Esophagus squamous epithelium (tissue), 5 donors: ENCODE results near the gene SATB2. TPM values are rescaled to one million over a fixed set of nuclear protein-coding genes. Genes with fewer than 3 reads are reported as not detected.

Source experiments
- DNase-seq: peaks from one replicate; lab custom pipeline; 2025; lab: John Stamatoyannopoulos, UW
- H3K27ac ChIP-seq, 4 donors: fragments of 200-600 bp; sonication (generic); one replicate each; pipeline ENCODE4 v1.5.1; 2016 to 2019; ENCODE audit warnings: mild to moderate bottlenecking in 1 of 4
- H3K27me3 ChIP-seq, 4 donors: fragments of 200-600 bp; sonication (generic); 1 replicate in 3 of 4; 2 replicates in 1 of 4; pipeline versions ENCODE4 v1.5.1 to v1.6.0; 2017 to 2021; ENCODE audit warnings: antibody characterized with exemption in 1 of 4
- H3K36me3 ChIP-seq, 3 donors: fragments of 200-600 bp; sonication (generic); one replicate each; pipeline ENCODE4 v1.5.1; 2016 to 2019
- H3K4me1 ChIP-seq, 3 donors: fragments of 200-600 bp; sonication (generic); one replicate each; pipeline ENCODE4 v1.5.1; 2017 to 2019
- H3K4me3 ChIP-seq, 4 donors: fragments of 200-600 bp; sonication (generic); 1 replicate in 3 of 4; 2 replicates in 1 of 4; pipeline ENCODE4 v1.5.1; 2016 to 2019; ENCODE audit warnings: mild to moderate bottlenecking in 2 of 4, moderate library complexity in 1 of 4
- H3K9me3 ChIP-seq, 3 donors: fragments of 200-600 bp; sonication (generic); one replicate each; pipeline ENCODE4 v1.5.1; 2016 to 2019
- CTCF ChIP-seq, 6 experiments: fragments of 450-650 bp in 4 of 6; fragments of 200-600 bp in 2 of 6; sonication (generic) in 2 of 6; IDR thresholded peaks; one replicate each; pipeline ENCODE4 v1.5.1; 2016 to 2019; ENCODE audit warnings: antibody characterized with exemption in 6 of 6, mild to moderate bottlenecking in 4 of 6, moderate library complexity in 4 of 6
- POLR2A ChIP-seq, 4 donors: fragments of 450-650 bp; IDR thresholded peaks; one replicate each; pipeline ENCODE4 v1.6.1; 2017; ENCODE audit warnings: antibody characterized with exemption in 4 of 4, mild to moderate bottlenecking in 4 of 4, moderate library complexity in 3 of 4
- WGBS, 2 donors: methylation state at CpG; one replicate each; pipeline ENCODE4 v1.1.5; 2018; 5-methylcytosine and 5-hydroxymethylcytosine counted together
- intact Hi-C: fragments of 100-400 bp; cut with DNase I; formaldehyde crosslinking; loops from one replicate; pipeline ENCODE4 v1.15.0; 2022
- total RNA-seq, 4 donors: library from RNA; depleted of rRNA; stranded (reverse); fragments of >200 nt; gene quantifications; one replicate each; pipeline ENCODE4 v1.1.0, GENCODE V29; 2016
- donor health status: DM: yes; HTN: yes; CAD: no.

The SATB2 gene
- total RNA-seq, 4 donors from 2014 or later: 0.87 to 1.1 (median 0.92) TPM

DNA sequence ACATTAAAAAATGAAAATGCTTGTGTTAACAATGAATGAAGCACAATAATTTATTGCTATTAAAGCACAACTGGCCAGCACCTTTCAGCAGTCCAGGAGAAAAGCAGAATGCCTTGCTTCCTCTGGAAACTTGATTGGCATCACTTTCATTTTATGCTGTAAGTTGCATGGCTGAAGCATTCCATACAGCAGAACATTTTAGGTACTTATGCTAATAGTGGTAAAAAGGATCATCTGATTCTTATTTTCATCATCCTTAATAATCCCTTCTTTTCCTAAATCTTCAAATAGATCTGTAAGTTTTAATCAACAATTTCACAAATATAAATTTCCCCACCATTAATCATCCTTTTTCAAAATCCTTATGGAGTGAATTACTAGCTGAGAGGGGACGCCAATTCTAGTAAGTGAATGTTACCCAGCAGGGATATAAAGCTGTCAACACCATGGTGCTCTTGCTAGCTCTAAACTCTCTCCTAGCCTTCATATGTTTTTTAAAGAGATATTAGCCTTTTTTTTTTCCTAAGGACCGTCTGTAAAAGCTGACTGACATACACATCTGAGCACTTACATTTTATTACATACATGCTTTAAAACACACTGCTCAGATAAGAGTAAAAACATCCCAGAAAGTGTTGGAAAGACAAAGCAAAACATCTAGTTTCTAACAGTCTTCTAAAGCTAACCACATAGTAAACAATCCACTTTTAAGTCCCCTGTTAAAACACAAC lies 5.3 kb downstream of the SATB2 start:
- Histone ChIP-seq H3K9me3 (no peaks in the 10 kb centered on the region), H3K36me3 (no peaks in the 10 kb centered on the region), H3K27ac (no peak overlapping the region), H3K4me3 (no peak overlapping the region), H3K27me3 (peaks cover 8 to 81% (median 20%) of the 10 kb centered on the region in 4 donors), H3K4me1 (peaks cover 12 to 22% (median 19%) of the 10 kb centered on the region in 3 donors)
- no peak for TF ChIP-seq POLR2A (IDR thresholded peaks at IDR 0.05)
- no peak for TF ChIP-seq CTCF (IDR thresholded peaks at IDR 0.05)
- intact Hi-C loops: no loop called here
- DNase-seq: no peak
- 63 to 72% methylated on average over 2 of the region's 2 CpGs for WGBS, 2 donors

GRCh38 chr2:199449956-199450355 lies 7.8 kb downstream of the SATB2 start:
- peaks cover 0 to 66% (median 3%) of the 10 kb centered on the region in 4 donors for H3K27me3 ChIP-seq

GRCh38 chr2:199449455-199449854 lies 8.3 kb downstream of the SATB2 start:
- Histone ChIP-seq H3K27ac (no peak overlapping the region), H3K9me3 (no peaks in the 10 kb centered on the region), H3K4me1 (no peaks in the 10 kb centered on the region), H3K4me3 (no peak overlapping the region), H3K36me3 (no peaks in the 10 kb centered on the region), H3K27me3 (peaks cover 0 to 61% (median 3%) of the 10 kb centered on the region in 4 donors)
- no peak for DNase-seq
- intact Hi-C loops: no loop called here
- WGBS, 2 donors: 65 to 72% methylated on average over 1 of the region's 1 CpG
- TF ChIP-seq CTCF (IDR thresholded peaks at IDR 0.05) (no peak), POLR2A (IDR thresholded peaks at IDR 0.05) (no peak)

More at GRCh38 chr2:199449956-199450355, 7.8 kb downstream of the SATB2 start:
- intact Hi-C loops: no loop called here
- Histone ChIP-seq H3K9me3 (no peaks in the 10 kb centered on the region), H3K4me3 (no peak overlapping the region), H3K36me3 (no peaks in the 10 kb centered on the region), H3K27ac (no peak overlapping the region), H3K4me1 (no peaks in the 10 kb centered on the region)
- no peak for DNase-seq
- WGBS, 2 donors: 78 to 90% methylated on average over 3 of the region's 3 CpGs
- no peak for TF ChIP-seq POLR2A (IDR thresholded peaks at IDR 0.05)
- TF ChIP-seq CTCF (IDR thresholded peaks at IDR 0.05): no peak

DNA sequence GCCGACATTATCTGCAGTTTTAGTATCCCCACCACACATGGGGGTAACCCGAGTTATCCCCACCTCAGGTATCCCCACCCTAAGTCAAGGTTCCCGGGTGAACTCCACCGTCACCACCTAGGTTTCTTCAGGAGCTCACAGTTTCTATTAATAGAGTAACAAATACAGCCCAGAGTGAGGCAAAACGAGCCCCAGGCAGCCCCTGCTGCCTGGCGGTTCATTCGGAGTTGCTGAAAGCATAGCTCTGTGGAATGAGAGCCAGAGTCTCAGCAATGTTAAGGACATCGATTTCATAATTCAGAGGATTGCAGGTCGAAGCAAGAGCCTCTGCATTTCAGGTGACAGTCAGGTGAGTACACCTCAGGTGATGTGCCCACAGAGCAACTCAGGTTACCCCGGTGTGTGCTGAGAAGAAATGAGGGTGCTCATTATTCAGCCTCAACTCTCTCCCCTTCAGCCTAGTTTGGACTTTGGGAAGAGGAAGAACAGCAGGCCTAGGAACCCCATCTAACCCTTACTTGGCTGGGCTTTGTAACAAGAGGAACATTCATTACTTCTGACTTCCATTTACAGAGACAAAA lies 10.7 kb downstream of the SATB2 start:
- Histone ChIP-seq H3K27ac (no peak overlapping the region), H3K27me3 (peaks cover 0 to 37% (median 0%) of the 10 kb centered on the region in 4 donors), H3K36me3 (no peaks in the 10 kb centered on the region), H3K4me3 (no peak overlapping the region), H3K4me1 (no peaks in the 10 kb centered on the region), H3K9me3 (no peaks in the 10 kb centered on the region)
- TF ChIP-seq POLR2A (IDR thresholded peaks at IDR 0.05): no peak
- no peak for DNase-seq
- intact Hi-C loops: no loop called here
- 71 to 73% methylated on average over 8 to 10 of the region's 10 CpGs for WGBS, 2 donors

GRCh38 chr2:199444749-199445148 lies 13.0 kb downstream of the SATB2 start:
- Histone ChIP-seq H3K4me1 (no peaks in the 10 kb centered on the region), H3K36me3 (no peaks in the 10 kb centered on the region), H3K4me3 (no peak overlapping the region), H3K27me3 (peaks cover 0 to 16% (median 0%) of the 10 kb centered on the region in 4 donors), H3K9me3 (no peaks in the 10 kb centered on the region), H3K27ac (no peak overlapping the region)
- intact Hi-C loops: no loop called here
- 74 to 81% methylated on average over 4 of the region's 4 CpGs for WGBS, 2 donors
- TF ChIP-seq POLR2A (IDR thresholded peaks at IDR 0.05) (no peak), CTCF (IDR thresholded peaks at IDR 0.05) (no peak)
- no peak for DNase-seq
